H1 (cell line): ENCODE data around the gene CRHBP. TPM values are rescaled to one million over a fixed set of nuclear protein-coding genes. Genes with fewer than 3 reads are reported as not detected.

Experiments used
- BCL11A ChIP-seq, 2 experiments: IDR thresholded peaks; one replicate each; pipeline ENCODE4 v1.6.1; 2011; ENCODE audit warnings: low read depth in 2 of 2, low read length in 2 of 2, mild to moderate bottlenecking in 2 of 2
- polyA plus RNA-seq, 7 experiments: library from polyadenylated mRNA; depleted of rRNA in 3 of 7; stranded (reverse) in 5 of 7; unstranded in 2 of 7; fragments of >200 nt in 5 of 7; fragments of 200-250 nt in 2 of 7; gene quantifications; 1 replicate in 5 of 7; 2 replicates in 1 of 7; 4 replicates in 1 of 7; pipeline versions ENCODE4 v1.2.1 to v1.2.3, GENCODE V29; 2011 to 2013; ENCODE audit warnings: missing spikeins in 2 of 7, mixed read lengths in 2 of 7
- total RNA-seq: library from RNA; stranded (reverse); fragmentation: NEBNext Ultra II Directional; extraction: Animal tissue kit (Norgen Biotek cat#: 25700); gene quantifications from 2 replicates; pipeline ENCODE4 v1.2.1, GENCODE V29; 2021

CRHBP gene
- total and polyA plus RNA-seq, 2 of the 8 experiments (the other 6 are each of a cell fraction or from before 2014, with no cell fraction given) = 0.30 TPM; not detected in 1

DNA sequence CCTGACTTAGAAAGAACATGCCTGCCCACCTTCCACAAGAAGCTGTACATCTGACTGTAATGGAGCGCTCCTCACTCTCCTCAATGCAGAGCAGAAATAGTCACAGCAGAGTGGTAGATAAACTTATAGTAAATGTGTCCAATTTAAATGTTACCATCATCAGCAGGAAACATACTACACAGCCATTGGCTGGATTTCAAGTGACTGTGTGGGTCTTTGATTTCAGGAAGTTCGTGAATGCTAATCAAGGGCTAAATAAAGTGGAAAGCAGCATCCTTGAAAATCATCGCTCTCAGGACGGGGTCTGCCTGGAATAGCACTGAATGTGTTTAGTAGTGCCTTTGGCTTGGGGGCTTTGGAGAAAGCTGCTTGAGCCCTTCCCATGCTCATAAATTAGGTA is 32.4 kb upstream of the CRHBP start (continued):
- TF ChIP-seq BCL11A (IDR thresholded peaks at IDR 0.05; ENCODE audit: low read depth in 2 of 2, low read length in 2 of 2) = no peak
